Stimulated activated CD8-positive, alpha-beta memory T cell treated with anti-CD3 and anti-CD28 coated beads, Interleukin-12 subunit alpha, Interleukin-12 subunit beta, amount 100 ng/mL, for 4 hours (primary cell): Measurements from ENCODE around the gene C22orf23.
"Not testable (repeated sequence)": the region's sequence is repeated elsewhere in the genome, so short reads cannot be mapped to it uniquely, and the experiment has no call there.

Experiments
- DNase-seq: peaks from one replicate; pipeline ENCODE4 v3.0.0-alpha.2; 2020; ENCODE audit warnings: low read depth

C22orf23 gene

GRCh38 chr22:37982151-37982785 lies 28.9 kb upstream of the C22orf23 start:
- no peak for DNase-seq

GRCh38 chr22:37981282-37982011 lies 28.0 kb upstream of the C22orf23 start:
- DNase-seq: no peak

- no peak for DNase-seq
Measured at GRCh38 chr22:37979782-37980181, 26.4 kb upstream of the C22orf23 start.

- DNase-seq: no peak
Measured at GRCh38 chr22:37976547-37976946, 23.1 kb upstream of the C22orf23 start.

- DNase-seq: not testable (repeated sequence)
Measured at GRCh38 chr22:37976022-37976421, 22.6 kb upstream of the C22orf23 start.

GRCh38 chr22:37975153-37975552 lies 21.8 kb upstream of the C22orf23 start:
- DNase-seq: no peak

GRCh38 chr22:37973271-37974170 lies 20.1 kb upstream of the C22orf23 start:
- no peak for DNase-seq

GRCh38 chr22:37972527-37972926 lies 19.1 kb upstream of the C22orf23 start:
- no peak for DNase-seq

- DNase-seq: no peak
Measured at GRCh38 chr22:37971475-37972434, 18.4 kb upstream of the C22orf23 start.

GRCh38 chr22:37970864-37971263 lies 17.5 kb upstream of the C22orf23 start:
- DNase-seq: no peak

GRCh38 chr22:37968452-37969251 lies 15.3 kb upstream of the C22orf23 start:
- no peak for DNase-seq

GRCh38 chr22:37967637-37968451 lies 14.4 kb upstream of the C22orf23 start:
- no peak for DNase-seq

- DNase-seq: no peak
Measured at GRCh38 chr22:37967147-37967546, 13.7 kb upstream of the C22orf23 start.

- DNase-seq: no peak
Measured at GRCh38 chr22:37965940-37966664, 12.7 kb upstream of the C22orf23 start.

GRCh38 chr22:37961062-37961461 lies 7.7 kb upstream of the C22orf23 start:
- no peak for DNase-seq

GRCh38 chr22:37959231-37959825 lies 5.9 kb upstream of the C22orf23 start:
- no peak for DNase-seq

GRCh38 chr22:37957232-37957631 lies 3.8 kb upstream of the C22orf23 start:
- DNase-seq: no peak

- not testable (repeated sequence) for DNase-seq
Measured at GRCh38 chr22:37955825-37956397, 2.5 kb upstream of the C22orf23 start.
